NOMO-1 treated with dmso at 0.1 percent for 144 hours (cell line): ENCODE data around the gene GIPC3.
"Not testable (repeated sequence)": the region's sequence is repeated elsewhere in the genome, so short reads cannot be mapped to it uniquely, and the experiment has no call there.

Experiments
- DNase-seq: peaks from one replicate; lab custom pipeline; 2025; ENCODE audit not compliant: unreplicated experiment; lab: John Stamatoyannopoulos, UW

GIPC3 gene

DNA sequence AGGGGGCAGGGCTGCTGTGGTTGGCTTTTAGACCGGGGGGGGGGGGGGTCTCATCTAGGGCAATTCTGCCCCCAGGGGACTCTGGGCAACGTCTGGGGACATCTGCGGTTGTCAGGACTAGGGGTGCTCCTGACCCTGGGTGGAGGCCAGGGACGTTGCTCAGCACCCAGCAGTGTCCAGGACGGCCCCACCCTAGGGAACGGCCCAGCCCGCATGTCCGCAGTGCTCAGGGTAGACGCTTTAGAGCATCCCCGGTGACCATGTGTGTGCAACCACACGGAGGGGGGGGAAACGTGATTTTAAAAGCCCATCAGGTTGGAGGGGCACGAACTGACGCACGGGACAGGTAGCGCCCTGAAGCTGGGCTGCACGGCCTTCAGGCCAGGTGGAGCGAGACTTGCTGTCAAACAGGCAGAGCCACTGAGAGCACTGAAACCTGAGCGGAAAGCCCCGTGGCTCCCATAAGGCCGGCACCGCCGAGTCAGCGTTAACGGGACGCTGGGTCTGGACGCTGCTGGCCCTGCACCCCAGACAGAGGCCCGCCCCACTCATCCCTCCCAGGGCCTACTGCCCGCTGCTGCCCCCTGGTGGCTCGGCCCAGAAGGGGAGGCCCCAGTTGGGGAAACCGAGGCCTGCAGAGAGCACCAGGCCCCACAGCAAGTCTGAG is 33.0 kb downstream of the GIPC3 start:
- DNase-seq: no peak

DNA sequence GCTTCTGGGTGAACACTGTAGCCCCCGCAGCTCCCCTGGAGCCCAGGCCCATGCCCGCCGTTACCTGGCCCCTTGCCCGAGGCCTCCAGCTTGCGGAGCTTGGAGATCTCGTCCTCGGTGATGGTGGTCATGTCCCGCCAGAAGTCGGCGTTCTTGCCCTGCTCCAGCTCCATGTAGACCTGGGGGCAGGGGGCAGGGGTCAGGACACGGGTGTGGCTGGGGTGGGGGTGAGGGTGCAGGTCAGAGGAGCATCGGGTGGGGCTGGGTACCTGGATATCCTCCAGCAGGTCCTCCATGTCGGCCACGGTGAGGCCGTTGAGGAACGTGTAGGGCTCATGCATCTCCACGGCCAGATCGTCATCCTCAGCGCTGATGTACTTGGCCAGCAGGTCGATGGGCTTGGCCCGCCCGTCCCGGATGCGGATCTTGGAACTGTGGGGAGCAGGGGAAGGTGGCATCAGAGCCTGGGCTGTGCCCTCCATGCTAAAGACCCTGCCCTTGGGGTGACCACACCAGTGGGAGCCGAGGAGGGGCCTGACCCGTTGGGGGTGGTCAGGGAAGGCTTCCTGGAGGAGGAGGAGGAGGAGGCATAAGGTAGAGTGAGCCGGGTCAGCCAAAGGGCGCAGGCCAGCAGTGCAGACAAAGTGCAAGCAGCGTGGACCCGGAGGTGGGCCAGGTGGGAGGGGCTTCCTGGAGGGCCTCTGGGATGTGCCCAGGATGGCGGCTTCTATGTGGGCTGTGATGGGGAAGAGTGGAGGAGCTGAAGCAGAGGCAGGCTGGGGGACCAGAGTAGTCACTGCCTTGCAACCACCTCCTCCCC is 33.7 kb downstream of the GIPC3 start:
- DNase-seq: no peak

- no peak for DNase-seq
Observed at GRCh38 chr19:3619631-3620012, 34.3 kb downstream of the GIPC3 start.

- no peak for DNase-seq
Observed at GRCh38 chr19:3620145-3620816, 35.0 kb downstream of the GIPC3 start.

GRCh38 chr19:3620817-3621547 is 35.7 kb downstream of the GIPC3 start:
- no peak for DNase-seq

GRCh38 chr19:3621689-3622088 is 36.4 kb downstream of the GIPC3 start:
- DNase-seq: no peak

DNA sequence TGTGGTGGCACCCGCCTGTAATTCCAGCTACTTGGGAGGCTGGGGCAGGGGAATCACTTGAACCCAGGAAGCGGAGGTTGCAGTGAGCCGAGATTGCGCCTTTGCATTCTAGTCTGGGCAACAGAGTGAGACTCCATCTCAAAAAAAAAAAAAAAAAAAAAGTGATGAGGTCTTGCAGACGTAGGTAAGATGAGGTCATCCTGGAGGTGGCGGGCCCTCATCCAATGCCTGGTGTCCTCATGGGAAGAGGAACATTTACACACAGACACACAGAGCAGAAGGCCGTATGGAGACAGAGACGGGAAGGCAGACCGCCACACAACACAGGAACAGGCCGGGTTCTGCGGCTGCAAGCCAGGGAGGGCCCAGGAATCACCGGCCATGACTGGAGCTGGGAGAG is 36.9 kb downstream of the GIPC3 start:
- DNase-seq: no peak

GRCh38 chr19:3623716-3624115 is 38.4 kb downstream of the GIPC3 start:
- DNase-seq: no peak

DNA sequence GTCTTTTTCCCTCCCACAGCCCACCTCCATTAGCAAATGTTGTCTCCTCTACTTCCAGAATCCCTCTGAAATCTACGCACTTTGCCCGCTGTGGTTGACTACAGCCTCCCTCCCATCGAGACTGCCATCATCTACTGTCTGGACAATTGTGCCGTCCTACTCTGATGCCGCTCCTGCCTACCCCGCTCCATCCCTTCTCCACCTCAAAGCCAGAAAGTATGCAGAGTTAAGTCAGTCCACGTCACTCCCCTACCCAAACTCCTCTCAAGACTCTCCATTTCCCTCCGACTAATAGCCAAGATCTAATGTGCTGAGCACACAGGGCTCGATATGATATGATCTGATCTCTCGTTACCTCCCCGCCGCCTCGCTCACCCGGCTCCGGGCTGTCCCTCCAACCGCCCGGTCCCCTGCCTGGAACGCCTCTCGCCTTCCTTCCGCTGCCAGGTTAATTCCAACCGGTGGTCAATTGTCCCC is 40.8 kb downstream of the GIPC3 start:
- no peak for DNase-seq

GRCh38 chr19:3626473-3627350 is 41.4 kb downstream of the GIPC3 start, which contains the start of gene CACTIN:
Gene CACTIN (minus strand): TSS chr19:3626790. CDS start chr19:3626762, 28 bp downstream.
- peak; percentile 99 for DNase-seq

GRCh38 chr19:3627351-3627723 is 42.1 kb downstream of the GIPC3 start:
- DNase-seq: no peak

DNA sequence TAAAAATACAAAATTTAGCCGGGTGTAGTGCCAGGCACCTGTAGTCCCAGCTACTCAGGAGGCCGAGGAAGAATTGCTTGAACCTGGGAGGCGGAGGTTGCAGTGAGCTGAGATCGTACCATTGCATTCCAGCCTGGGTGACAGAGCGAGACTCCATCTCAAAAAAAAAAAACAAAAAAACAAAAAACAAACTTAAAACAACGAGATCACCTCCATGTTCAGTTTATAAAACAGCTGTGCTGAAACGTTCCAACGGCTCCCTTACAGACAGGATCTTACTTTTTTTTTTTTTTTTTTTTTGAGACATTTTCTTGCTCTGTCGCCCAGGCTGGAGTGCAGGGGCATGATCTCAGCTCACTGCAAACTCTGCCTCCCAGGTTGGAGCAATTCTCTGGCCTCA is 43.5 kb downstream of the GIPC3 start:
- DNase-seq: not testable (repeated sequence)

- no peak for DNase-seq
Observed at GRCh38 chr19:3631053-3631861, 46.0 kb downstream of the GIPC3 start.

DNA sequence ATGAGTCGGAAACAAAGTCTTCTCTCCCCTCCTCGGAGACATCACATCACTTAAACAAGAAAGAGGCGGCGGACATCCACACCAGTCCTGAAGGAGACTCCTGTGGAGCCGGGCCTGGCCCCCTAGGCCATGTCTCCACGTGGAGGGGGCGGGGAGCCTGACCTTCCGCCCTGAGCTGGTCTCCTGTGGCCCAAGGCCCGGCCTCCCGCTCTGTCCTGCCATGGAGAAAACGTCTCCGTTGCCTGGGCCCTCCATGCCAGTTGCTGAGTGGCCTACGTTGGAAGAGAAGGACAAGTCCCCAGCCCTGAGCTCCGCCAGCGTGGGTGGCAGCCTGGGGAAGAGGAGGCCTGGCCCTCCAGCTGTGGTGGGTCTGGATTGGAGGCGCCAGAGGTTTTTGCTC is 46.8 kb downstream of the GIPC3 start:
- no peak for DNase-seq

- no peak for DNase-seq
Observed at GRCh38 chr19:3632739-3633558, 47.7 kb downstream of the GIPC3 start.

GRCh38 chr19:3633559-3633988 is 48.3 kb downstream of the GIPC3 start:
- no peak for DNase-seq

GRCh38 chr19:3634496-3635045 is 49.3 kb downstream of the GIPC3 start:
- DNase-seq: no peak

- no peak for DNase-seq
Observed at GRCh38 chr19:3636506-3636905, 51.2 kb downstream of the GIPC3 start.
